GM12892 (cell line): ENCODE results near the gene ATXN7.

Source experiments
- DNase-seq: peaks from one replicate; pipeline ENCODE4 v3.0.0; 2011; ENCODE audit not compliant: insufficient read length
- FAIRE-seq: peaks from 2 replicates; lab custom pipeline; 2011; peaks lifted over from hg19 to GRCh38; lab: Jason Lieb, UNC
- POLR2A ChIP-seq: IDR thresholded peaks from 2 replicates; pipeline ENCODE4 v1.6.1; 2011; ENCODE audit warnings: low read depth, low read length, control low read depth
- POLR2AphosphoS5 ChIP-seq: IDR thresholded peaks from 2 replicates; pipeline ENCODE4 v1.6.1; 2011; ENCODE audit warnings: low read depth, low read length, control low read depth
- TAF1 ChIP-seq: IDR thresholded peaks from 2 replicates; pipeline ENCODE4 v1.6.1; 2011; ENCODE audit warnings: low read depth, mild to moderate bottlenecking, control low read depth, low read length, borderline replicate concordance

The ATXN7 gene

DNA sequence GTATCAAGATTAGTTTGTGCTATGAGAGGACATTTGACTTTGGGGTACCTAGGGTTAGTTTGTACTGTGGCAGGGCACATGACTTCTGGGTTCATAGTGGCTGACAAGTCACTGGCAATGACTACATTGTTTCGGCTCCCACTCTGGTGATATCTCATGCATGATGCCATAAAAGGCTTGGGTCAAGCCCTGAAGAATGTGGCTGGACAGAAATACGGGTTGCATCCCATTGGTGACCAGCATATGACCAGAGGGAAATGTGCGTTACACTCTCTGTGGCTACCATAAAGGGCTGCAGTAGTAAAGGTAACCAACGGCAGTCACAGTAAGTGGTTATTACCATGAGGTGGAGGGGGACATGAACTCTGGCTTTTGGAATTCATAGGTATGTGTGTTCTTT lies 18.5 kb upstream of the ATXN7 start:
- FAIRE-seq (no peak), DNase-seq (no peak)
- TF ChIP-seq TAF1, result no peak
- no peak for TF ChIP-seq POLR2AphosphoS5
- TF ChIP-seq POLR2A, result no peak

DNA sequence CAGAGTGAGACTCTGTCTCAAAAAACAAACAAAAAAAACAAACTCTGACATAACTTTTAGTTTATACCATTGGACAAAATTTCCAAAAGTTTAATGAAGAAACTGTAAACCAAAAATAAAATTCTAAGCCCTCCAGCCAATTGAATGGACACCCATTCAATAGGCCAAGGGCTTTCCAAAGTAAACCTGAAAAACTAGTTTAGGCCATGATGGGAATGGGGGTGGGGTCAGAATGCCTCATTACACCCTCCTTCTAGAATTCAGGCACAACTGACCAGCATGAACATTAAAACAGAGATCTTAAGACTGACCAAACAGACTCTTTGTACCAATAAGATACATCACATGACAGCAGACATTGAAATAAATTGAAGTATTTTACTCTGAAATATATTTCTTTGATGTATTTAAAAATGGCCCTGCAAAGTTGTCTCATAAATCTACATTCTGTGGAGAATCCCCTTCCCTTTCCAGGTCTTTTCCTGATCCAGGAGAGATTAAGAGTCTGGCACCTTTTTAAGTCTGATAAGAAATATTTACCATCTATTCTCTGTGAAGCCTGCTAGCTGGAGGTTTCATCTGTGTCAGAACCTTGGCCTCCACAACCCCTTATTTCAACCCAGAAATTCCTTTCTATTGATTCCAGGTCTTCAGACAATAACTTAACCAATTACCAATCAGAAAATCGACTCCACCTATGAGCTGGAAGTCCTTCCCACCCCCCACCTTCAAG lies 15.8 kb upstream of the ATXN7 start:
- TF ChIP-seq POLR2A, result no peak
- TF ChIP-seq TAF1, result no peak
- no peak for TF ChIP-seq POLR2AphosphoS5
- no peak for FAIRE-seq
- DNase-seq, result no peak

DNA sequence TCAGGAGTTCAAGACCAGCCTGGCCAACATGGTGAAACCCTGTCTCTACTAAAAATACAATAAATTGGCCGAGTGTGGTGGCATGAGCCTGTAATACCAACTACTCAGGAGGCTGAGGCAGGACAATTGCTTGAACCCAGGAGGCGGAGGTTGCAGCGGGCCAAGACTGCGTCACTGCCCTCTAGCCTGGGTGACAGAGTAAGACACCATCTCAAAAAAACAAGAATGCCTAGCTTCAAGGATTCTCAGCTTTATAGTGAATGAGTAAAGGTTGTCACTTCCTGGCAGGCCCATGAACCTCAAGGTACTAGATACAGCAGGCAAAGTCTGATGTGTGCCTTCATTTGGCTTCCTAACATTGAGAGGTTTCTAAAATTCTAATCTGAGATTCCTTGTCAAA lies 14.5 kb upstream of the ATXN7 start:
- FAIRE-seq, result no peak

DNA sequence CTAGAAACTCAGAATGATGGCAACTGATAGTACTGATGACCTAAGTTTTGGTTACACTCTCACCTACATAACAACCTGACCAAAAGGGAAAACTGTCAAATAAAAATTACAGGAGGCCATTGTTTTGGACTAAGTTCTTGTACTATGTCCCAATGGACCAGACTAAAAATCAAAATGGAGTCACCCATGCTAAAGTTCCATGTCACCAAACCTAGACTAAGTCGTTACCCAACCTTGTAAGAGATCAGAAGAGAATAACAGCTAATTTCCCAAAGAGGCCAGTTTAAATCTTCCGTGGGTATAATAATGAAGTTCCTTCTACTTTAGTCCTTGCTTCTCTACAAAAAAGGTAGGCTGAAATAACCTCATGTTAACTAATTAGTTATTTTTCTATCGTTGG lies 12.4 kb upstream of the ATXN7 start:
- FAIRE-seq (no peak), DNase-seq (no peak)
- TF ChIP-seq TAF1 (no peak), POLR2AphosphoS5 (no peak), POLR2A (no peak)

More for the DNA sequence above, 14.5 kb upstream of the ATXN7 start:
- no peak for DNase-seq
- TF ChIP-seq POLR2AphosphoS5 (no peak), TAF1 (no peak), POLR2A (no peak)

DNA sequence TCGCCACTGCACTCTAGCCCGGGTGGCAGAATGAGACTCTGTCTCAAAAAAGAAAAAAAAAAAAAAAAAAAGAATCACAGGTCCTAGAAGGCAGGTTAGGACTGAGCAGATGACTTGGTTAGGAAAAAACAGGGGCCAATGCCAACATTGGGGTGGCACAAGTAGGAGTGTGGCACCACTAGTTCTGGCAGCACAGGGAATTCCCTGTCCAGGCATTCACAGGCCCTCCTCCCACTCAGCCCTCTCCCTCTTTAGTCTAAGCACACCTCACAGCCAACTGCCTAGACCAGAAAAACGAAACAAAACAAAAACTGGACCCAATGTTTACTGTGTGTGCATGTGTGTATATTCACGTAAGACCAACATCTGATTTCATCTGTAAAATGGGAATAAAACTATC lies 10.6 kb upstream of the ATXN7 start:
- TF ChIP-seq POLR2AphosphoS5 (no peak), POLR2A (no peak), TAF1 (no peak)
- no peak for FAIRE-seq
- DNase-seq, result no peak

DNA sequence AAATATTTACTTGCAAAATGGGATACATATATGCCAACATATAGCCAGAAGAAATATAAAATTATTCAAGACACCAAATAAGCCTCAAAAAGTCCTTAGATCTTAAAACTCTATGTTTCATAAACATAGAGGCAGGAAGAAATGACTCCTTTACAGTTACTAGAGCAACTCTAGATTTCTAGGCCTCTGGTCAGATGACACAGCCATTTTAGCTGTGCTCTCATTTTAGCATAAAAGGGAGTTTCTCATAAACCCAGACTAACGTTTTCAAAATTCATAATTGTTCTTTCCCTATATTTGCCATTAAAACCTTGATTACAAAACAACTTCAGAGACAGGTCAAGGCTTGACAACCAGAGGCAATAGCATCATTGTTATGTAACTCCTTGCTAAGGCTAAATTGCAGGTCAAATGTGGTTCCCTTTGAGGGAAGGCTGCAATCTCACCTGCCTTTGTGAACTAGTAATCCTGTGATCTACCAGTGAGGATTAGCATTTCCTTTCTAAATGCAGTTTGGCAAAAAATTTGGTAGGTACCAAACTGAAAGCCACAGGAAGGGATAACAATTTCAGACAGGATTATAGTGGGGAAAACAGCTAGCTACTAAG lies 8.2 kb upstream of the ATXN7 start:
- DNase-seq (no peak), FAIRE-seq (peak; percentile 84)
- TF ChIP-seq POLR2A (no peak), TAF1 (no peak), POLR2AphosphoS5 (no peak)

DNA sequence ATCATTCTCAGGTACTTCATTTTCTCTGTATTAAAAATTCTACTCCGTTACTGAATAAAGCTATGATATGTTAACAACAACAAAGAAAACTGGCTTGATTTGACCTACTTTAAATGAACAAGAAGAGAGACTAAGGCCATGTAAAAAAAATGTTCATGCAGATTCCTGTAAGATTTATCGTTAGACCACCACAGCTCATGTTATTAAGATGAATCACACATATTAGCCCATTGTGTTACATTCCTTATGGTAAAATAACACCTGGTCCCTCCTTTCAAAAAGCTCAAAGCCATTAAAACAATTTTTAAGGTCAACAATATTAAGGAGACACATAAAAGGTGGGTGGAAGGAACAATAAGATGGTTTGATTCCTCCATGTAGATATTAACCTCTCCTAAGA lies 6.4 kb upstream of the ATXN7 start:
- FAIRE-seq, result no peak
- DNase-seq, result no peak
- TF ChIP-seq POLR2AphosphoS5 (no peak), TAF1 (no peak), POLR2A (no peak)

DNA sequence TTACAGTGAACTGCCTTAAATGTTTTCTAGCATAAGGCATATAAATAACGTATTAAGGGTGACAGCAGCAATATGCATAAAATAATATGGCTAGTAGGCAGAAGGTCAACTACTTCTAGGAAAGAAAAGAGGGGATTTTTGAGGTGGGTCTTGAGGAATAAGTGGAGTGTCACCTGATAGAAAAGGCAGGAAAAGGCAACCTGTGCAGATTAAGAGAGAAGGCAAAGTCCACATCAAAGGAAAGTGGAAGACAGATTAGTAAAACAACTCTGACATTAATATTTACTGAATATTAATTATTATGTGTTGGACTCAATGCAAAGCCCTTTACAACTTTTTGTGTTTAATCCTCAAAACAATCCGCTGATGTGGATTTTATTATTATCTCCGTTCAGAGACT lies 2.9 kb upstream of the ATXN7 start:
- TF ChIP-seq POLR2AphosphoS5 (no peak), POLR2A (no peak), TAF1 (no peak)
- no peak for FAIRE-seq
- DNase-seq, result no peak

DNA sequence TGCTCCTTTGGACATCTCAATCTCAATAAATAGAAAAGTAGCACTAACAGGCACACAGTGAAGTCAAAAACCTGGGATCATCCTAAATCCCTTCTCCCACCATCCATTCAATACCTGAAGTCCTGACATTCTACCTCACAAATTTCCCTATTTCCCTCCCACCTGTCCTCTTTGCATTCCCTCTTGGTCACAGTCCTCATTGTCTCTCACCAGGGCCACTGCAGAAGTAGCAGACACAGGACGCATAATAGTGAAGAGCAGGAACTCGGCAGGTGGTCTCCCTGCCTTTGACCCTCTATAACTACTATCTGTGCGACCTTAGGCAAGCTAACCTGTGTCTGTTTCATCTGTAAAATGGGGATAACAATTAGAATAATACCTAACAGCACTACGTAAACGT lies 2.4 kb upstream of the ATXN7 start:
- FAIRE-seq, result no peak
- DNase-seq, result no peak
- TF ChIP-seq TAF1 (no peak), POLR2AphosphoS5 (peak; percentile 36; the same call in 1 of the 2 replicates)

DNA sequence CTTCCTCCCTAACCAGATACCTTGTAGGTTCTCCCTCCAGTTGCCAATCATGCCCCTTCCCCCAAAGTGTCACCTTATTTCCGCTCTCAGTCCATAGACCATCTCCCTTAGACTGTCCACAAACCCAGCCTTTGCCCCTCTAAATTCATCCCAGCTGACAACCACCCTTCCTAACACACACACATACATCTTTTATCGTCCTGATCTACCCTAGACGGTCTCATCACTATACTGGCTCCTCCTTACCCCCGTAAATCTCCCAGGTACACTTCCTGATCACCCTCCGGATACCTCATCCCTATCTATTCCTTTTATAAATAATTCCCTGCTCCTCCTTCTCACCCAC lies 890 bp upstream of the ATXN7 start:
- peak; percentile 84 for FAIRE-seq
- TF ChIP-seq POLR2A (no peak), POLR2AphosphoS5 (no peak)
- DNase-seq, result no peak

DNA sequence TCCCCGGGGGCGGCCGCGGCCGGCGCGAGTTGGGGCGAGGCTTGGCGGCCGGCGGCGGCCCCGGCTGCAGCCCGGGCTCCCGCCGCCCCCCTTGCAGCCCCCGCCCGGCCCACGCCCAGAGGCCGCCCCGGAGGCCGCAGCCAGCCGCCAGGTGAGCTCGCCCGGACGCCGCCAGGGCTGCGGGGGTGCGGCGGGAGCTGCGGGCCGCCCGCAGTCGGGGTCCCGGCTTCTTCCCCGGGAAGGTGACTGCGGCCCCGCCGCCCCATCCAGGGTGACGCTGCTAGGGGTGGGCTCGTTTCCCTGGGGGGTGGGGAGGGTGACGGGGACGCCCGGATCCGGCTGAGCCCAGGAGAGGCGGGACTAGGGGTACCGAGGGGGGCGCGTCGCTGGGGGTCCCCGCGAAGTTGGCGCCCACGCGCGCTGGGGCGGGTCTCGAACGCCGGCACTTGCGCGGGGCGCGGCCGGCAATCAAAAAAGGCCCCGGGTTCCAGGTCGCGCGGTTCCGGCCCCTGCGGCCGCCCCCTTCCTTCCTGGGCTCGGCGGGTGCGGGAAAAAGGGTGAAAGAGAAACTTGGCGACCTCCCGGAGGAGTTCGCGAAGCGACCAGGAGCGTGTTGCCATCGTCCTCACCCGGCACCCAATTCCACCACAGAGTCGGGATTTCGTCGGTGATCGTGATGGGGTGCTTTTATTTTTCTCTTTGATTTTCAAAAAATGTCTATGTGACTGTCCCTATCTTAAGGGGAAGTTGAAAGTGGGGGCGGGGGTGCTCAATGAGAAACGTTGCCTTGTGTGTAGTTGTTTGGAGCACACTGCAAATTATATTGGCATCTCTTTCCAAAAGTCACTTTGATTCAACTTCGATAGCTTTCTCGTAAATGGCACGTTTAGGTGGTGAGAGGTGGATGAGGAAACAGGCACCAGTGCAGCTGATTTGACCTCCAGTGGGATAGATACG lies 619 bp downstream of the ATXN7 start:
- DNase-seq, result peak; percentile 55
- TF ChIP-seq POLR2AphosphoS5 (no peak), POLR2A (peak; percentile 8; the same call in 1 of the 2 replicates), TAF1 (no peak)
- FAIRE-seq, result peak; percentile 89

DNA sequence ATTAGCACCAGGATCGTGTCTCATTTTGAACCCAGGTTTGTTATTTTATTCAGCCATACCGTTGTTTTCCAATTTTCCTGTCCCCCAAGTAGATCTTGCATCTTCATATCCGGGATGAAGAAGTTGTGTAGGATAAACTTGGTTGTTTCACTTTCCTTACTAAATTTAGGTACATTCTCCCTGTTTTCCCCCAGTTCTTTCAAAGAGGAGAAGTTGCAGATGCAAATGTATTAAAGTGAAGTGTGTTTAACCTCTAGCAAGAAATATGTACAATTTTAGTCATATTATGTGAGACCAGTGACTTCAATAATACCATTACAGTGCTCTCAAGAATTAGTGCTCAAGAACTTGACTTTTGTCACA lies 1.3 kb downstream of the ATXN7 start:
- FAIRE-seq, result no peak
- no peak for TF ChIP-seq TAF1
- no peak for TF ChIP-seq POLR2A
- TF ChIP-seq POLR2AphosphoS5, result no peak
- no peak for DNase-seq

DNA sequence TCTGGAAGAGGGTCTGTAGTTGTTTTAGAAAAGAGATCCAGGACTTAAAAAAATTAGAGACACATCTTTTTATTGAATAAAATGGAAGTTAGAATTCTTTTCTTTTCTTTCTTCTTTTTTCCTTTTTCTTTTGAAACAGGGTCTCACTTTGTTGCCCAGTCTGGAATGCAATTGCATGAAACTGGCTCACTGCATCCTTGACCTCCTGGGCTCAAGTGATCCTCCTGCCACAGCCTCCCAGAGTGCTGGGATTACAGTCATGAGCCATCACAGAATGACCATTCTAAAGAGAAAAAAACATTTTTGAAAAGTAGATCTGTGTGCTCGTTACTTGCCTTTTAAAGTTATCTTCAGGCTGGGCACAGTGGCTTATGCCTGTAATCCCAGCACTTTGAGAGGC lies 3.6 kb downstream of the ATXN7 start:
- no peak for TF ChIP-seq POLR2A
- TF ChIP-seq POLR2AphosphoS5, result no peak
- no peak for DNase-seq
- FAIRE-seq, result no peak
